ENCODE results near the gene FBXO42. TPM values are rescaled to one million over a fixed set of nuclear protein-coding genes. Genes with fewer than 3 reads are reported as not detected.
A peak's percentile ranks its signal among the peaks of the same experiment; 100 is the strongest.

Gene FBXO42
- total and polyA plus RNA-seq, 9 of the 15 experiments (the other 6 are each of a cell fraction or from before 2014, with no cell fraction given): 7.2 to 24.8 (median 17.4) TPM

DNA sequence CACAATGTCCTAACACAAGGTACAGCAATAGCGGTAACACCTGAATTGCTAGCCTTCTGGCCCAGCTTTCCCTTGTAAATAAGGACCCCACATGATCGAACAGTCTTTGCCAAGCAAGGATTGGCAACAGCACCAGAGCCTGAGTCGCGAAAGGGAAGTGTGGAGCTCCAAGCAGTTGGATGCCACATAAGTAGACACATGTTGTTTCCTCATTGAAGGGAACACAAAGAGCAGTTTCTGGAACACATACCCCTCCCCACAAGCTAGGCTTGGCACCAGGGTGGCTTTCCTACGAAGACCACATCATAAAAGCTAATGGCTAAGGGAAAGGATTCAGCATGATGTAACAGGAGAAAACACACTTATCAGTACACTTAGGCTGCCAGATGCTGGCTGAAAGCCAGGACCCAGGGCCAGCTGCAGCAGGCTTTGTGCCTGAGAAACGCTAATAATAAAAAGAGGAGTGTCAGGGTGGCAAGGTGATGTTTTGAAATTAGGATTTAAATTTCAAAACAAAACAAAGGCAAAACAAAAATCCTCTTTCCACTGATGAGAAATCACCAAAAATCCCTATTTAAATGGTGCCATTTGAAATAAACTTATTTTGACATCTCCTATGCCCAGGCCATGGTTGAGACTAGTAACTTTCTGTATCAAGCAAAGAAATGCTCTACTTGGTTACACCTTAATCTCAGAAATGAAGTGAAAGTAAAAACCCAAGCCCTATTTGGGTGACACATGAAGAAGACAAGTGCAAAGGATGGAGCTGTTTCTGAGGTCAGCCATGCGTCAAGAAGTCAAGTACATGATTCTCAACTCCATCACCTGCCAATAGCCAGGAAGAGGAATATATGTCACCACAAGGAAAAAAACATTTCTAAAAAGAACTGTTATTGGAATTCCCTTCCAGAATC is 103.4 kb downstream of the FBXO42 start (continued):
- no peak for TF ChIP-seq RERE (CRISPR knock-in tag; IDR thresholded peaks at IDR 0.05; ENCODE audit: borderline replicate concordance)
- TF ChIP-seq MTA1 (IDR thresholded peaks at IDR 0.05; ENCODE audit: borderline replicate concordance): peak; percentile 38; the same call in 1 of the 2 replicates
- no peak for TF ChIP-seq ZNF140 (CRISPR knock-in tag; IDR thresholded peaks at IDR 0.05)
- TF ChIP-seq SRSF7 (optimal IDR thresholded peaks at IDR 0.05; ENCODE audit: low read depth, low read length): no peak
- no peak for TF ChIP-seq ZBTB5 (IDR thresholded peaks at IDR 0.05)
- no peak for TF ChIP-seq POU5F1 (IDR thresholded peaks at IDR 0.05; ENCODE audit: borderline replicate concordance, low read depth, low read length, partially characterized antibody)
- peak; percentile 85 for TF ChIP-seq CEBPB (tag; IDR thresholded peaks at IDR 0.05)
- TF ChIP-seq ZBTB7A (IDR thresholded peaks at IDR 0.05; ENCODE audit: borderline replicate concordance, control insufficient read depth, low read depth, low read length): no peak
- no peak for TF ChIP-seq ZNF444 (CRISPR knock-in tag; IDR thresholded peaks at IDR 0.05)
- no peak for TF ChIP-seq ZNF695 (CRISPR knock-in tag; IDR thresholded peaks at IDR 0.05)
- 0 out of 2 replicates have a peak, but pooled peaks have one; percentile 9 for TF ChIP-seq PATZ1 (CRISPR knock-in tag; IDR thresholded peaks at IDR 0.05; ENCODE audit: borderline replicate concordance)
- no peak for TF ChIP-seq WHSC1 (IDR thresholded peaks at IDR 0.05; ENCODE audit: low read length)
- no peak for TF ChIP-seq PTBP1 (IDR thresholded peaks at IDR 0.05; ENCODE audit: low read depth, low read length)
- TF ChIP-seq CBX2 (IDR thresholded peaks at IDR 0.05; ENCODE audit: insufficient read depth, low read length, poor library complexity, severe bottlenecking): no peak
- peak; percentile 89; the same call in 1 of the 2 replicates for TF ChIP-seq BRD4 (IDR thresholded peaks at IDR 0.05)
- no peak for TF ChIP-seq XRCC3 (IDR thresholded peaks at IDR 0.05)
- TF ChIP-seq DPF2 (IDR thresholded peaks at IDR 0.05): peak; percentile 96
- peak in 1 of 2 experiments; percentile 93; a peak in 3 of 4 replicates for TF ChIP-seq TEAD1 (CRISPR knock-in tag; IDR thresholded peaks at IDR 0.05)

All from K562 (cell line).